Keratinocyte (primary cell): ENCODE results near the gene ID2. TPM values are rescaled to one million over a fixed set of nuclear protein-coding genes. Genes with fewer than 3 reads are reported as not detected.

ENCODE experiments used
- DNase-seq: peaks from one replicate; pipeline ENCODE4 v3.0.0-alpha.2; 2011; ENCODE audit warnings: low read depth, missing footprints, low spot score
- FAIRE-seq: peaks from 2 replicates; lab custom pipeline; 2011; peaks lifted over from hg19 to GRCh38; lab: Jason Lieb, UNC
- H2AFZ ChIP-seq: 2 replicates; pipeline ENCODE4 v1.6.0; 2012; ENCODE audit warnings: low read length, control low read depth, inconsistent platforms; ENCODE audit not compliant: control insufficient read depth
- H3K27ac ChIP-seq: 2 replicates; pipeline ENCODE4 v1.5.1; 2011; ENCODE audit warnings: low read length; ENCODE audit not compliant: control insufficient read depth, insufficient read depth
- H3K27me3 ChIP-seq: 3 replicates; pipeline ENCODE4 v1.6.0; 2011; ENCODE audit warnings: low read length; ENCODE audit not compliant: control insufficient read depth, insufficient read depth; ENCODE audit errors: extremely low read depth
- H3K36me3 ChIP-seq, 2 experiments: 2 replicates in 1 of 2; 3 replicates in 1 of 2; pipeline ENCODE4 v1.5.1; 2011; ENCODE audit warnings: low read length in 2 of 2, mild to moderate bottlenecking in 1 of 2; ENCODE audit not compliant: control insufficient read depth in 2 of 2, insufficient read depth in 2 of 2; ENCODE audit errors: extremely low read depth in 1 of 2
- H3K4me1 ChIP-seq: 3 replicates; pipeline ENCODE4 v1.5.1; 2011; ENCODE audit warnings: low read length; ENCODE audit not compliant: control insufficient read depth, insufficient read depth; ENCODE audit errors: extremely low read depth
- H3K4me2 ChIP-seq: 3 replicates; pipeline ENCODE4 v1.6.0; 2011; ENCODE audit warnings: low read depth, low read length; ENCODE audit not compliant: control insufficient read depth, insufficient read depth; ENCODE audit errors: extremely low read depth
- H3K4me3 ChIP-seq, 3 experiments: fragments of 200-600 bp in 1 of 3; sonication (generic) in 1 of 3; 2 replicates in 2 of 3; 3 replicates in 1 of 3; pipeline ENCODE4 v1.5.1; 2011 to 2016; ENCODE audit warnings: low read length in 3 of 3, mild to moderate bottlenecking in 3 of 3, control low read depth in 2 of 3, inconsistent platforms in 1 of 3, low read depth in 1 of 3, mixed read lengths in 1 of 3, mixed run types in 1 of 3, moderate library complexity in 1 of 3; ENCODE audit not compliant: control insufficient read depth in 2 of 3, insufficient read depth in 2 of 3; ENCODE audit errors: extremely low read depth in 1 of 3
- H3K79me2 ChIP-seq: 2 replicates; pipeline ENCODE4 v1.6.0; 2012; ENCODE audit warnings: low read length; ENCODE audit not compliant: control insufficient read depth, insufficient read depth
- H3K9ac ChIP-seq: 3 replicates; pipeline ENCODE4 v1.6.0; 2011; ENCODE audit warnings: low read length; ENCODE audit not compliant: control insufficient read depth, insufficient read depth; ENCODE audit errors: extremely low read depth
- H3K9me1 ChIP-seq: 3 replicates; pipeline ENCODE4 v1.6.0; 2011; ENCODE audit warnings: low read length; ENCODE audit not compliant: control insufficient read depth, insufficient read depth; ENCODE audit errors: extremely low read depth
- H3K9me3 ChIP-seq: 2 replicates; pipeline ENCODE4 v1.5.1; 2012; ENCODE audit warnings: low read depth, low read length; ENCODE audit not compliant: control insufficient read depth
- H4K20me1 ChIP-seq: 3 replicates; pipeline ENCODE4 v1.6.0; 2011; ENCODE audit warnings: low read length; ENCODE audit not compliant: control insufficient read depth, insufficient read depth; ENCODE audit errors: extremely low read depth
- EZH2 ChIP-seq: IDR thresholded peaks from one replicate; pipeline ENCODE4 v1.6.1; 2012; ENCODE audit warnings: inconsistent platforms, mild to moderate bottlenecking, low read length, moderate library complexity
- dilution Hi-C: fragments of 300-500 bp; cut with MboI; formaldehyde crosslinking; loops from one replicate; pipeline ENCODE4 v1.7.0; 2020; ENCODE audit warnings: low sequenced_read_pairs; ENCODE audit not compliant: extremely low pct_ligation_motif_present
- polyA plus RNA-seq, 5 experiments: library from polyadenylated mRNA; depleted of rRNA in 3 of 5; stranded (reverse) in 3 of 5; stranded (forward) in 1 of 5; unstranded in 1 of 5; fragments of >200 nt; gene quantifications; 1 replicate in 1 of 5; 2 replicates in 3 of 5; 3 replicates in 1 of 5; pipeline versions ENCODE4 v1.2.1 to v1.2.3, GENCODE V29; 2011 to 2012; ENCODE audit warnings: missing spikeins in 2 of 5, low read depth in 1 of 5, low replicate concordance in 1 of 5
- TF ChIP-seq, protein P1 (sequence below), 3 experiments: IDR thresholded peaks in 1 of 3; conservative IDR thresholded peaks in 1 of 3; optimal IDR thresholded peaks in 1 of 3; 2 replicates in 2 of 3; 3 replicates in 1 of 3; pipeline versions ENCODE3 to v1.5.1; 2011; ENCODE audit warnings: low read length in 3 of 3, mild to moderate bottlenecking in 3 of 3, moderate library complexity in 2 of 3, control low read depth in 1 of 3, inconsistent platforms in 1 of 3; ENCODE audit not compliant: insufficient read depth in 2 of 3; ENCODE audit errors: extremely low read depth in 1 of 3

ID2 gene
- polyA plus RNA-seq, 1 donor (not counting 4 experiments of a cell fraction or from before 2014, with no cell fraction given) = 6.3 TPM

DNA sequence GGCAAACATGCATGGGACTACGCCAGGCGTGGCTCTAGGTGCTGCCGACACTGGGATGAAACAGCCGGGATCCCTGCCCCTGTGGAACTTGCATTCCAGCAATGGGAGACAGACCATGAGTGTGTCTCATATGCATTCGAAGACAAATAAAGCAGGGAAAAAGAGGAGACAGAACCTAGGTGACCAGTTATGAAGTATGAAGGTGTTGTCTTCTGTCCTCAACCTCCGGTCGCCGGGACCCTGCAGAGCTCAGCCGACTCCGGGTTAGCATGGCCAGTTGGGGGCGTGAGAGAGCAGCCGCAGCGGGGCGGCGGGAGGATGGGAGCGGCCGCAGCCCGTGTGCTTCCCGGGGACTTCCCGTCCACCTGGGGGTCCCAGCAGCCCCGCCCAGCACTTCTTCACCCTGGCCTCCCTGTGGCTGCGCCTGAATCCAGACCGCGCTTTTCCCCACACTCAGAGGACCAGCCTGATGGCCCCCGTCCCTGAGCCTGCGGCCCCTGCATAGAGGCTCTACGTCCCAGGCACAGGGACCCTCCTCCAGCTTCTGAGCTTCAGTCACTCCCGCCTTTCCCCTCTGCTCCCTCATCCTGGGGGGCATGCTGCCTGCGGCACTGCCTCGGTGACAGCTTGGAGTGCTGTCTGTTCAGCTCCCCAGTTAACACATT lies 11.4 kb downstream of the ID2 start:
- Histone ChIP-seq H3K36me3 (no peaks in the 10 kb centered on the region), H3K9me1 (no peaks in the 10 kb centered on the region), H3K27ac (no peak overlapping the region), H3K4me3 (peak overlapping the region; percentile 15 to 68 (median 63)), H4K20me1 (no peaks in the 10 kb centered on the region), H3K9ac (peak overlapping the region; percentile 13), H3K79me2 (no peaks in the 10 kb centered on the region), H3K27me3 (no peaks in the 10 kb centered on the region), H2AFZ (peak overlapping the region; percentile 91), H3K4me2 (peak overlapping the region; percentile 97), H3K4me1 (peaks cover 10% of the 10 kb centered on the region), H3K9me3 (no peaks in the 10 kb centered on the region)
- DNase-seq (no peak), FAIRE-seq (peak; percentile 46)
- TF ChIP-seq, protein P1, sequence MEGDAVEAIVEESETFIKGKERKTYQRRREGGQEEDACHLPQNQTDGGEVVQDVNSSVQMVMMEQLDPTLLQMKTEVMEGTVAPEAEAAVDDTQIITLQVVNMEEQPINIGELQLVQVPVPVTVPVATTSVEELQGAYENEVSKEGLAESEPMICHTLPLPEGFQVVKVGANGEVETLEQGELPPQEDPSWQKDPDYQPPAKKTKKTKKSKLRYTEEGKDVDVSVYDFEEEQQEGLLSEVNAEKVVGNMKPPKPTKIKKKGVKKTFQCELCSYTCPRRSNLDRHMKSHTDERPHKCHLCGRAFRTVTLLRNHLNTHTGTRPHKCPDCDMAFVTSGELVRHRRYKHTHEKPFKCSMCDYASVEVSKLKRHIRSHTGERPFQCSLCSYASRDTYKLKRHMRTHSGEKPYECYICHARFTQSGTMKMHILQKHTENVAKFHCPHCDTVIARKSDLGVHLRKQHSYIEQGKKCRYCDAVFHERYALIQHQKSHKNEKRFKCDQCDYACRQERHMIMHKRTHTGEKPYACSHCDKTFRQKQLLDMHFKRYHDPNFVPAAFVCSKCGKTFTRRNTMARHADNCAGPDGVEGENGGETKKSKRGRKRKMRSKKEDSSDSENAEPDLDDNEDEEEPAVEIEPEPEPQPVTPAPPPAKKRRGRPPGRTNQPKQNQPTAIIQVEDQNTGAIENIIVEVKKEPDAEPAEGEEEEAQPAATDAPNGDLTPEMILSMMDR (optimal IDR thresholded peaks at IDR 0.05 in 1 of 3, IDR thresholded peaks at IDR 0.05 in 1 of 3, conservative IDR thresholded peaks at IDR 0.05 in 1 of 3; ENCODE audit: extremely low read depth in 1 of 3, insufficient read depth in 2 of 3, low read length in 3 of 3) = peak; percentile 71 to 94 (median 84)
- no peak for TF ChIP-seq EZH2
- dilution Hi-C loops = no loop called here

DNA sequence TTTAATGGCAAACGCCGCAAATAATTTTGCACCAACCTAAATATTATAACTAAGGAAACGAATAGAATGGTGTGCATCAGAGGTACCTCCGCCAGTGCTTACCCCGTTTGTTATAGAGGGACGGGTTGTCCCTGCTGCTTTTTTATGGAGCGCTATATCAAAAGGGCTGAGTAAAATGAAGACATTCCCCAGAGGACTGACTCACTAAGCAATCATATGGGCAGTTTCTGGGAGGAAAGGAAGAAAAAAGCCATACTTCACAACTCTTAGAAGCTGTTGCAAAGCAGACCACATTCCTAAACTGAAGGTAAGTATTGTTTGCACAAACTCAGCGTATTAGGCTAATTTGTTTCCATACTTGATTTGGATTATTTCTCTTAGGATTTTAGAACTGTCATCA lies 12.9 kb downstream of the ID2 start:
- no peak for DNase-seq
- dilution Hi-C loops = no loop called here

More for the DNA sequence above, 12.9 kb downstream of the ID2 start:
- no peak overlapping the region for H3K4me2 ChIP-seq
- H3K27ac ChIP-seq = no peak overlapping the region
- H4K20me1 ChIP-seq = no peaks in the 10 kb centered on the region
- no peaks in the 10 kb centered on the region for H3K9me3 ChIP-seq
- H2AFZ ChIP-seq = no peak overlapping the region
- TF ChIP-seq, protein P1 (optimal IDR thresholded peaks at IDR 0.05 in 1 of 3, IDR thresholded peaks at IDR 0.05 in 1 of 3, conservative IDR thresholded peaks at IDR 0.05 in 1 of 3; ENCODE audit: extremely low read depth in 1 of 3, insufficient read depth in 2 of 3, low read length in 3 of 3) = no peak
- TF ChIP-seq EZH2 = no peak
- H3K79me2 ChIP-seq = no peaks in the 10 kb centered on the region
- FAIRE-seq = no peak
- no peaks in the 10 kb centered on the region for H3K27me3 ChIP-seq
- H3K4me1 ChIP-seq = peaks cover 10% of the 10 kb centered on the region
- H3K9ac ChIP-seq = no peak overlapping the region
- no peaks in the 10 kb centered on the region for H3K36me3 ChIP-seq
- H3K4me3 ChIP-seq = no peak overlapping the region
- H3K9me1 ChIP-seq = no peaks in the 10 kb centered on the region
